Pancreas (tissue), 10 donors: ENCODE data around the gene CYP26B1. TPM values are rescaled to one million over a fixed set of nuclear protein-coding genes. Genes with fewer than 3 reads are reported as not detected.

Source experiments
- ATAC-seq, 4 donors: fragments of 200-7000 bp; cut with Tn5 transposase; one replicate each; pipeline versions ENCODE4 v1.8.0 to v1.9.1; 2020; ENCODE audit warnings: mild to moderate bottlenecking in 4 of 4, moderate library complexity in 4 of 4
- DNase-seq, 6 donors: peaks; one replicate each; pipeline ENCODE4 v3.0.0-alpha.2; 2020
- FAIRE-seq: peaks from 2 replicates; lab custom pipeline; 2012; peaks lifted over from hg19 to GRCh38; lab: Jason Lieb, UNC
- H3K27ac ChIP-seq, 4 donors: fragments of 200-600 bp; sonication (generic); 1 replicate in 3 of 4; 2 replicates in 1 of 4; pipeline versions ENCODE4 v1.5.0 to v1.8.0; 2020
- H3K27me3 ChIP-seq, 4 donors: fragments of 200-600 bp; one replicate each; pipeline ENCODE4 v1.8.0; 2021
- H3K36me3 ChIP-seq, 3 donors: fragments of 200-600 bp; sonication (generic) in 1 of 3; one replicate each; pipeline versions ENCODE4 v1.5.0 to v1.8.0; 2020 to 2021
- H3K4me1 ChIP-seq, 3 donors: fragments of 200-600 bp; one replicate each; pipeline ENCODE4 v1.8.0; 2021
- H3K4me3 ChIP-seq, 4 donors: fragments of 200-600 bp; sonication (generic) in 2 of 4; one replicate each; pipeline versions ENCODE4 v1.5.0 to v1.8.0; 2020 to 2021
- H3K9me3 ChIP-seq, 4 donors: fragments of 200-600 bp; one replicate each; pipeline ENCODE4 v1.8.0; 2021
- WGBS, 2 donors: extraction: QIAGEN DNeasy Blood & Tissue Kit; methylation state at CpG; one replicate each; pipeline ENCODE4 v1.1.7; 2013; 5-methylcytosine and 5-hydroxymethylcytosine counted together
- intact Hi-C, 3 donors: fragments of 100-400 bp; cut with DNase I; formaldehyde crosslinking; loops; one replicate each; pipeline versions ENCODE4 v1.11.1 to v1.14.2; 2022
- polyA plus RNA-seq, 2 donors: library from polyadenylated mRNA; stranded (reverse); fragments of 200-250 nt; gene quantifications; one replicate each; pipeline ENCODE4 v1.2.3, GENCODE V29; 2013
- total RNA-seq, 6 donors: library from RNA; stranded (reverse); fragmentation: NEBNext Ultra II Directional in 4 of 6; extraction: Animal tissue kit (Norgen Biotek cat#: 25700) in 4 of 6; gene quantifications; one replicate each; pipeline versions ENCODE4 v1.2.1 to v1.2.4, GENCODE V29; 2021 to 2023
- TF ChIP-seq, protein P1 (sequence below), 4 donors: fragments of 200-600 bp; sonication (generic) in 3 of 4; IDR thresholded peaks; one replicate each; pipeline versions ENCODE4 v1.5.0 to v1.8.0; 2021; ENCODE audit warnings: antibody characterized with exemption in 4 of 4
- donor health status: healthy with polysubstance abuse.
- donor health status: DM: no; HTN: no; CAD: no; lungs with moderate emphysema.
- donor health status: DM: no; HTN: no; CAD: no.
- donor health status: control.
- donor health status: control.
- donor health status: Bipolar disorder and iron deficiency.
- donor health status: DM: yes; HTN: yes; CAD: no.
- donor health status: DM: no; HTN: no; CAD: no.
- donor health status: DM: no; HTN: no; CAD: no.
- donor health status: DM: yes; HTN: yes; CAD: no.

Gene CYP26B1
- total and polyA plus RNA-seq, 8 donors, result 0.16 to 1.3 (median 0.46) TPM

DNA sequence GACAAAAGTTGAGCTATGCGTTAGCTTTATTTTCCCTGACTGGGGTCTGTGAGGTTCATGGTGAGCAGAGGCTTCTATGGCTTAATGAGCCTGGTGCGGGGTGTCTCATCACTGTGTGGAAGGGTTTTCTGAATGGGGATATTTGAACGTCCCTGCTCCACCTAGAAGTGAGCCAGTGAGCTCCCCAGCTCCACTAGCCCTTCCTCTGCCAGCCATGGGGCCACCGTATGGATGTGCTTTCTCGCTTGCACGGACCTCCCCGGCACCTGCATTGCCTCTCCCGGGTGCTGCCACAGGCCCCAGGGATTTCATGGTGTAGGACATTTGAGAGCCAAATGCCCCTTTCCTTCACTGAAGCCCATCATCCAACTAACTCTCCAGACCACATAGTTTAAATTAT is 37.8 kb downstream of the CYP26B1 start:
- Histone ChIP-seq H3K4me3 (no peak overlapping the region), H3K27me3 (no peaks in the 10 kb centered on the region), H3K27ac (no peak overlapping the region), H3K36me3 (no peaks in the 10 kb centered on the region), H3K4me1 (no peaks in the 10 kb centered on the region), H3K9me3 (no peaks in the 10 kb centered on the region)
- intact Hi-C loops, result no loop called here
- DNase-seq, result no peak
- no peak for ATAC-seq
- WGBS, 2 donors, result 76 to 88% methylated on average over 8 of the region's 8 CpGs
- TF ChIP-seq, protein P1, sequence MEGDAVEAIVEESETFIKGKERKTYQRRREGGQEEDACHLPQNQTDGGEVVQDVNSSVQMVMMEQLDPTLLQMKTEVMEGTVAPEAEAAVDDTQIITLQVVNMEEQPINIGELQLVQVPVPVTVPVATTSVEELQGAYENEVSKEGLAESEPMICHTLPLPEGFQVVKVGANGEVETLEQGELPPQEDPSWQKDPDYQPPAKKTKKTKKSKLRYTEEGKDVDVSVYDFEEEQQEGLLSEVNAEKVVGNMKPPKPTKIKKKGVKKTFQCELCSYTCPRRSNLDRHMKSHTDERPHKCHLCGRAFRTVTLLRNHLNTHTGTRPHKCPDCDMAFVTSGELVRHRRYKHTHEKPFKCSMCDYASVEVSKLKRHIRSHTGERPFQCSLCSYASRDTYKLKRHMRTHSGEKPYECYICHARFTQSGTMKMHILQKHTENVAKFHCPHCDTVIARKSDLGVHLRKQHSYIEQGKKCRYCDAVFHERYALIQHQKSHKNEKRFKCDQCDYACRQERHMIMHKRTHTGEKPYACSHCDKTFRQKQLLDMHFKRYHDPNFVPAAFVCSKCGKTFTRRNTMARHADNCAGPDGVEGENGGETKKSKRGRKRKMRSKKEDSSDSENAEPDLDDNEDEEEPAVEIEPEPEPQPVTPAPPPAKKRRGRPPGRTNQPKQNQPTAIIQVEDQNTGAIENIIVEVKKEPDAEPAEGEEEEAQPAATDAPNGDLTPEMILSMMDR (IDR thresholded peaks at IDR 0.05), result no peak
- no peak for FAIRE-seq

DNA sequence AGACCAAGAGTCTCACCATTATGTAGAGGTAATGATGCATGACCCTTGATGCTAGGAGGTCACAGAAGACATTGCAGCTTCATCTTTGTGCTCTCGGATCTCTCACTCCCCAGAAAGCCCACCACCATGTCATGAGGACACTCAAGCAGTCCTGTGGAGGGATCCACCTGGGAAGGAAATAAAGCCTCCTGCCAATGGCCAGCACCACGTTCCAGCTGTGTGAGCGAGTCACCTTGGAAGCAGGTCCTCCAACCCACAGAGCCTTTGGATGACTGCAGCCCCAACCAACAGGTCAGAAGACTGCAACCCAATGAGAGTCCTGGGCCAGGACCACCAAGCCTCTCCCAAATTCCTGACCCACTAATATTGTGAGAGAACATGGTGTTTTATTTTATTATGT is 38.4 kb downstream of the CYP26B1 start:
- DNase-seq (no peak), FAIRE-seq (no peak), ATAC-seq (no peak)
- intact Hi-C loops, result no loop called here
- TF ChIP-seq, protein P1 (IDR thresholded peaks at IDR 0.05), result no peak
- no peaks in the 10 kb centered on the region for H3K36me3 ChIP-seq
- no peaks in the 10 kb centered on the region for H3K9me3 ChIP-seq
- no peaks in the 10 kb centered on the region for H3K27me3 ChIP-seq
- WGBS, 2 donors, result 64 to 74% methylated on average over 3 of the region's 3 CpGs
- H3K4me3 ChIP-seq, result no peak overlapping the region
- no peak overlapping the region for H3K27ac ChIP-seq
- no peaks in the 10 kb centered on the region for H3K4me1 ChIP-seq

DNA sequence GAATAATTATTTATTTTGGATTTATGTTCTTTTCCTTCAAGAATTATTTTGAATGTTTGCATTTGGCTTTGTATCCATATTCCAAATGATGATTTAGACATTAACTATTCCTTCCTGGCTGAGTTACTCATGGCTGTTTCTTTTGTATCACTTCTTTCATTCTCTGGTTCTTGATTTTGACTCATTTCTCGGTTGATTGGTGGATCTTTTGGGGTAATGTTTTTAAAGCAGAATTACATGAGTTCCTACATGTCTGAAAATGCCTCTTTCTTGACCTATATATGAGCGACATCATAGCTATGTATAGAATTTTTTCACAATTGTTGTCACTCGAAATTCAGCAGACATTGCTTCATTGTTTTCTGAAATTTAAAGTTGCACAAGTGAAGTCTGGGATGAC is 39.5 kb downstream of the CYP26B1 start:
- no peak overlapping the region for H3K27ac ChIP-seq
- TF ChIP-seq, protein P1 (IDR thresholded peaks at IDR 0.05), result no peak
- no peak overlapping the region for H3K4me3 ChIP-seq
- WGBS, 2 donors, result 64 to 78% methylated on average over 3 of the region's 3 CpGs
- no peaks in the 10 kb centered on the region for H3K9me3 ChIP-seq
- no peaks in the 10 kb centered on the region for H3K36me3 ChIP-seq
- DNase-seq (no peak), ATAC-seq (no peak), FAIRE-seq (no peak)
- intact Hi-C loops, result no loop called here
- H3K27me3 ChIP-seq, result no peaks in the 10 kb centered on the region
- no peaks in the 10 kb centered on the region for H3K4me1 ChIP-seq

DNA sequence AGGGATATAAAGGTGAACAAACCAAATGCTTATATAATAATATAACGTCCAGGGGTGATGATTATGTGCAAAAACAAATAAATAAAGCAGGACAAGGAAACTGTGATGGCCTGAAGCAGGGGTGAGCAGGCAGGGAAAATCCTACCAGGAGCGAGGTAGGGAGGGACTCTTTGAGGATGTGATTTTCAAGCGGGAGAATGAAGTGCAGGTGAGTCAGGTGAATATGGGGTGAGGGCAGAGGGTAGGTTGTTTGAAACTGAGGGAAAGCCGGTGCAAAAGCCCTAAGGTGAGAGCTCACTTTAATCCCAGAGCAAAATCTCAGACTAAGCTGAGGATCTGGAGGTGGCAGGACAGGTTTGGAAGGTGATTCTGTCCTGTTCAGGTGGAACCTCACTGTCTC is 40.7 kb downstream of the CYP26B1 start:
- TF ChIP-seq, protein P1 (IDR thresholded peaks at IDR 0.05), result no peak
- no peaks in the 10 kb centered on the region for H3K27me3 ChIP-seq
- no peak overlapping the region for H3K27ac ChIP-seq
- no peaks in the 10 kb centered on the region for H3K36me3 ChIP-seq
- no peak for FAIRE-seq
- WGBS, 2 donors, result 47 to 60% methylated on average over 4 of the region's 4 CpGs
- H3K9me3 ChIP-seq, result no peaks in the 10 kb centered on the region
- intact Hi-C loops, result no loop called here
- no peak for DNase-seq
- no peak for ATAC-seq
- H3K4me1 ChIP-seq, result no peaks in the 10 kb centered on the region
- no peak overlapping the region for H3K4me3 ChIP-seq

DNA sequence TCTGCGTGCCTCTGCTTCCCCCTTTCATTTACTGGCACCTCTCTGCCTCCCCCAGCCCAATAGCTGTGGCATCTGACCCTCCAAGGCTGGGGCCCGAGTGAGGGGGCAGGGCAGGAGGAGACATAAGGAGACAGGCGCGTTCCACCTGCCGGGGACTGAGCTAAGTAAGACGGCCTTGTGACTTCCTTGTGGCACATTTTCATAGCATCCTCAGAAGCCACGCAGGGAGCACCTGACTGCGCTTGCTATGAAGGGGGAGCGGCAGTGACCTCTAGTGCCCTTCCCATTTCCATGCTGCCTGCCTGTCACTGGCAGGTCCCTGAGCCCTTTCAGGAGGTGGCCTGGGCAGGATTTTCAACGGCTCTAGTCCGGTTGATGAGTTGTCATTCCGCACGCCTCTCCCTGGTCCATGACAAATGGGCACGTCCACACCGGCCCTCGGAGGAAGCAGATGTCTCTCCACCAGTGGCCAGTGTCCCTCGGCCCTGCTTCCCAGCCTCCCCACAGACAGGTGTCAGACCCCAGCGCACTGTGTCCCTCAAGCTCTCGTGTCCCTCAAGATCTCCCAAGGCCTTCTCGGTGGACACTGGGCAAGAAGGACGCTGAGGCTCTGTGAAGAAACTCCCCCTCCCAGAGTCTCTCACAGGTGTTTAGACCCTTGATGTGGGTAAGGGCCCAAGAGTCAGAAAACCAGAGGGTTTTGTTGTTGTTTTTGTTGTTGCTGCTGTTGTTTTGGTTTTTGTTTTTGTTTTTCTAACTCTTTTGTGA is 42.7 kb downstream of the CYP26B1 start:
- Histone ChIP-seq H3K9me3 (no peaks in the 10 kb centered on the region), H3K27ac (no peak overlapping the region), H3K4me1 (no peaks in the 10 kb centered on the region), H3K36me3 (no peaks in the 10 kb centered on the region), H3K4me3 (no peak overlapping the region), H3K27me3 (no peaks in the 10 kb centered on the region)
- FAIRE-seq (no peak), DNase-seq (no peak), ATAC-seq (no peak)
- WGBS, 2 donors, result 61 to 70% methylated on average over 21 of the region's 21 CpGs
- TF ChIP-seq, protein P1 (IDR thresholded peaks at IDR 0.05), result no peak
- intact Hi-C loops, result no loop called here
